Stimulated activated CD8-positive, alpha-beta memory T cell treated with anti-CD3 and anti-CD28 coated beads, Interleukin-15, amount 100 ng/mL, for 48 hours (primary cell): ENCODE measurements around the gene ZNF516.

ENCODE experiments used
- DNase-seq, 2 donors: peaks; one replicate each; pipeline ENCODE4 v3.0.0-alpha.2; 2020; ENCODE audit warnings: low read depth in 2 of 2

Gene ZNF516

GRCh38 chr18:76364282-76365259, 130.5 kb downstream of the ZNF516 start:
- DNase-seq = no peak

- no peak for DNase-seq
These were observed 131.5 kb downstream of the ZNF516 start for GRCh38 chr18:76363436-76364120.

GRCh38 chr18:76362676-76363075, 132.4 kb downstream of the ZNF516 start:
- DNase-seq = no peak

GRCh38 chr18:76361219-76361618, 133.8 kb downstream of the ZNF516 start:
- no peak for DNase-seq

GRCh38 chr18:76359909-76360308, 135.1 kb downstream of the ZNF516 start:
- DNase-seq = no peak

- DNase-seq = no peak
These were observed 136.3 kb downstream of the ZNF516 start for GRCh38 chr18:76358774-76359173.

- DNase-seq = no peak
These were observed 137.3 kb downstream of the ZNF516 start for GRCh38 chr18:76357585-76358260.

- no peak for DNase-seq
These were observed 137.9 kb downstream of the ZNF516 start for GRCh38 chr18:76357174-76357573.

GRCh38 chr18:76356666-76357065, 138.4 kb downstream of the ZNF516 start:
- DNase-seq = no peak

- no peak for DNase-seq
These were observed 140.7 kb downstream of the ZNF516 start for GRCh38 chr18:76354348-76354747.

GRCh38 chr18:76353500-76353899, 141.5 kb downstream of the ZNF516 start:
- no peak for DNase-seq

- DNase-seq = no peak
These were observed 142.0 kb downstream of the ZNF516 start for GRCh38 chr18:76353046-76353445.

- no peak for DNase-seq
These were observed 143.0 kb downstream of the ZNF516 start for GRCh38 chr18:76351961-76352581.

GRCh38 chr18:76350134-76351025, 144.7 kb downstream of the ZNF516 start:
- DNase-seq = no peak

GRCh38 chr18:76349067-76349715, 145.9 kb downstream of the ZNF516 start:
- peak in 1 of 2 donors; percentile 22 for DNase-seq

- no peak for DNase-seq
These were observed 146.6 kb downstream of the ZNF516 start for GRCh38 chr18:76348267-76349066.

GRCh38 chr18:76347341-76347740, 147.7 kb downstream of the ZNF516 start:
- DNase-seq = no peak

GRCh38 chr18:76346490-76347130, 148.4 kb downstream of the ZNF516 start:
- DNase-seq = no peak

- DNase-seq = no peak
These were observed 149.1 kb downstream of the ZNF516 start for GRCh38 chr18:76345901-76346300.
